ENCODE results near the gene PLA2G2F.

DNA sequence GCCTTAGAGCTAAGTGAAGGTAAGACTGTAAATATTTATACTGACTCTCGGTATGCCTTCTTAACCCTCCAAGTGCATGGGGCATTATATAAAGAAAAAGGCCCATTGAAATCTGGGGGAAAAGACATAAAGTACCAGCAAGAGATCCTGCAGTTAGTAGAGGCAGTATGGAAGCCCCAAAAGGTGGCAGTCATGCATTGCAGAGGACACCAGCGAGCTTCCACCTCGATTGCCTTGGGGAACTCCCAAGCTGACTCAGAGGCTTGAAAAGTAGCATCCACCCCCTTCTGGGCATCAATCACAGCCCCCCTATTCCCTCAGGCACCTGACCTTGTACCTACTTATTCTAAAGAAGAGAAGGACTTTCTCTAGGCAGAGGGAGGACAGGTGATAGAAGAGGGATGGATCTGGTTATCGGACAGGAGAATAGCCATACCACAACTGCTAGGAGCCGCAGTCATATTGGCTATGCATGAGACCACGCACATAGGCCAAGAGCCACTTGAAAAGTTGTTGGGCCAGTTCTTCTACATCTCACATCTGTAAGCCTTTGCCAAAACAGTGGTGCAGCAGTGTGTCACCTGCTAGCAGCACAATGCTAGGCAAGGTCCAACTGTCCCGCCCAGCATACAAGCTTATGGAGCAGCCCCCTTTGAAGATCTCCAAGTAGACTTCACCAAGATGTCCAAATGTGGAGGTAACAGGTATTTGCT, 19.4 kb downstream of the PLA2G2F start:
- TF ChIP-seq POLR2A (IDR thresholded peaks at IDR 0.05): no peak
- no peak for TF ChIP-seq POLR2AphosphoS5 (IDR thresholded peaks at IDR 0.05)
- TF ChIP-seq, protein P1, sequence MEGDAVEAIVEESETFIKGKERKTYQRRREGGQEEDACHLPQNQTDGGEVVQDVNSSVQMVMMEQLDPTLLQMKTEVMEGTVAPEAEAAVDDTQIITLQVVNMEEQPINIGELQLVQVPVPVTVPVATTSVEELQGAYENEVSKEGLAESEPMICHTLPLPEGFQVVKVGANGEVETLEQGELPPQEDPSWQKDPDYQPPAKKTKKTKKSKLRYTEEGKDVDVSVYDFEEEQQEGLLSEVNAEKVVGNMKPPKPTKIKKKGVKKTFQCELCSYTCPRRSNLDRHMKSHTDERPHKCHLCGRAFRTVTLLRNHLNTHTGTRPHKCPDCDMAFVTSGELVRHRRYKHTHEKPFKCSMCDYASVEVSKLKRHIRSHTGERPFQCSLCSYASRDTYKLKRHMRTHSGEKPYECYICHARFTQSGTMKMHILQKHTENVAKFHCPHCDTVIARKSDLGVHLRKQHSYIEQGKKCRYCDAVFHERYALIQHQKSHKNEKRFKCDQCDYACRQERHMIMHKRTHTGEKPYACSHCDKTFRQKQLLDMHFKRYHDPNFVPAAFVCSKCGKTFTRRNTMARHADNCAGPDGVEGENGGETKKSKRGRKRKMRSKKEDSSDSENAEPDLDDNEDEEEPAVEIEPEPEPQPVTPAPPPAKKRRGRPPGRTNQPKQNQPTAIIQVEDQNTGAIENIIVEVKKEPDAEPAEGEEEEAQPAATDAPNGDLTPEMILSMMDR (IDR thresholded peaks at IDR 0.05): no peak

All from upper lobe of left lung (tissue), 4 donors.